Stimulated activated naive CD4-positive, alpha-beta T cell treated with Interleukin-2 at 50 U/mL for 16 hours (primary cell): ENCODE data around the gene TPSAB1.
A peak's percentile ranks its signal among the peaks of the same experiment; 100 is the strongest.
"Not testable (repeated sequence)": the region's sequence is repeated elsewhere in the genome, so short reads cannot be mapped to it uniquely, and the experiment has no call there.

Source experiments
- DNase-seq: peaks from one replicate; lab custom pipeline; 2025; lab: John Stamatoyannopoulos, UW

Gene TPSAB1

GRCh38 chr16:1265090-1265630 lies 24.7 kb downstream of the TPSAB1 start:
- DNase-seq, result no peak

DNA sequence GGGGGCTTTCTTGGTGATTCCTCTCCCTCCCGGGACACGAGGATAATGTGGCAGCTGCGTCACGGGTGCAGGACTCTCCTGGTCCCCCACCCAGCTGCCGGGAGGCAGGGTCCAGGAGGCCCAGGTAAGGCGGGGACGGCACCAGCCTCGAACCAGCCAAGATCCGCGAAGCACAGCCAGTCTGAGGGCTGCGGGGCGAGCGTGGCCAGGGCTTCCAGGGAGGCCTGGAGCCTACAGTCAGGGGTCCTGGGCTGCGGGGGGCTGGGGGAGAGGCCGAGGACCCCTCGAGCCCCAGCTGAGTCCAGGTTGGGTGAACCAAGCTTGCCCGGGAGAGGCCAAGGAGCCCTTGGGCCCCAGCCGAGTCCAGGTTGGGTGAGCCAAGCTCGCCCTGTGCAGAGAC lies 25.3 kb downstream of the TPSAB1 start:
- no peak for DNase-seq

DNA sequence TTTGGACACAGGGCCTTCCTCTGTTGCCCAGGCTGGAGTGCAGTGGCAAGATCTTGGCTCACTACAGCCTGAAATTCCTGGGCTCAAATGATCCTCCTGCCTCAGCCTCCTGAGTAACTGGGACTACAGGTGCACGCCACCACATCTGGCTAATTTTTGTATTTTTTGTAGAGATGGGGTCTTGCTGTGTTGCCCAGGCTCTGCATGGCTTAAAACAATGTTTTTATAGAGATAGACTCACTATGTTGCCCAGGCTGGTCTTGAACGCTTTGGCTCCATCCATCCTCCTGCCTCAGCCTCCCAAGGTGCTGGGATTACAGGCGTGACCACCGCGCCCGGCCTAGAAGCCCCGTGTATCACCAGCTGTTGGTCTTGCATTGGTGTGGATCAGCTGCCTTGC lies 28.9 kb downstream of the TPSAB1 start:
- DNase-seq, result not testable (repeated sequence)

GRCh38 chr16:1271380-1271723 lies 30.8 kb downstream of the TPSAB1 start:
- DNase-seq, result no peak

GRCh38 chr16:1271724-1272413 lies 31.4 kb downstream of the TPSAB1 start:
- peak; percentile 12 for DNase-seq

GRCh38 chr16:1272453-1273198 lies 32.1 kb downstream of the TPSAB1 start:
- no peak for DNase-seq

DNA sequence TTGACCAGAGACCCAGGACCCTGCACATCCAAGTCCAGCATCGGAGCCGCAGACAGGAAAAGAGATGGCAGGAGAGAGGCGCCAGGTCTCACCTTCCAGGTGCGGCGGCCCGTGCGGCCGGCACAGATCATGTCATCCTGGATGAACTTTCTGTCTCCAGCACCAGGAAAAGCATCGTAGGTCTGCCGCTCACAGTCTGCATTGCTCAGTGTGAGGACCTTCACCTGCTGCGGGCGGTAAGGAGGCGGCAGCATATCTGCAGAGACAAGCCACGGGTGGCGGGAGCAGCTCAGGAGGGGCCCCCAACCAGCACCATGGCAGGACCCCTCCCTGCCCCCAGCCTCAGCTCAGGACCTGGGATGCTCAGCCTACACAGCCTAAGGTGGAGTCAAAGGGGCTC lies 33.3 kb downstream of the TPSAB1 start:
- DNase-seq, result no peak

DNA sequence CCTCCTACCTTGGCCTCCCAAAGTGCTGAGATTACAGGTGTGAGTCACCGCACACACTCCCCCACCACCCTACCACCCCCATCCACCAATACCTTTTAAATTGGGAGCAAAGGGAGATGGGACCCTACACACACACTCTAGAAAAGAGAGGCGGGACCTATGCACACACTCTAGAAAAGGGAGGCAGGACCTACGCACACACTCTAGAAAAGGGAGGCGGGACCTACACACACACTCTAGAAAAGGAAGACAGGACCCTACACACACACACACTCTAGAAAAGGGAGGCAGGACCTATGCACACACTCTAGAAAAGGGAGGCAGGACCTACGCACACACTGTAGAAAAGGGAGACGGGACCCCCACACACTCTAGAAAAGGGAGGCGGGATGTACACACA lies 34.3 kb downstream of the TPSAB1 start:
- DNase-seq, result no peak

DNA sequence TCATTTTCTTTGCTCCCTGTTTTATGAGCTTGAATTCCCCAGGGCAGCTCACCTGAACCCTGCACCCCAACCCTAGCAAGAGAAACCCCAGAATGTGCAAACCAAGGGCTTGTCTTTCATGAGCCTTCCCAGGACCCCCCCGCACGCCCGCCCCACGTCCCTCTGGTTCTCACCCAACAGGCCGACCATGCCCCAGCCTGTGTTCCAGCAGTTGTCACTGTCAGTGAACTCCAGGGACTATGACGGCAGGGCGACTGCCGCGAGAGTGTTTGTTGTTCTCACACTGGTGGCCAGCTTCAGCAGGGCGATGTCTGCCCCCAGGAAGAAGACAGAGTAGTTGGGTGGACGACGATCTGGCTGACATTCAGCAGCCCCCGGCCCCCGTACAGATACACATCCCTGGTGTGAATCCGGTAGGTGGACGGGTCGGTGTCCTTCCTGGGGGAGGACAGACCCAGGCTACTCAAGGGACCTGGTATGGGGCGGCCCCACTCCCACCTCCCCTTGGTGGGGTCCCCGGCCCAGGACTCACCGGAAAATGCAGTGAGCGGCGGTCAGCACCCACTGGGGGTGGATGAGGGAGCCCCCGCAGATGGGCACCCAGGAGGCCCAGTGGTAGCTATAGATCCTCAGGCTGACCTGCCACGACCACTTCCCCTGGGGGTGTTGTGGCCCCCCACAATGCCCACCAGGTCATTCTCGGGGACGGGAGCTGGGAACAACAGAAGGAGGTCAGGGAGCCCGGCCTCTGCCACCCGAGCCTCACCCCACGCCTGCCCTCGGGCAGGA lies 35.5 kb downstream of the TPSAB1 start:
- DNase-seq, result no peak

DNA sequence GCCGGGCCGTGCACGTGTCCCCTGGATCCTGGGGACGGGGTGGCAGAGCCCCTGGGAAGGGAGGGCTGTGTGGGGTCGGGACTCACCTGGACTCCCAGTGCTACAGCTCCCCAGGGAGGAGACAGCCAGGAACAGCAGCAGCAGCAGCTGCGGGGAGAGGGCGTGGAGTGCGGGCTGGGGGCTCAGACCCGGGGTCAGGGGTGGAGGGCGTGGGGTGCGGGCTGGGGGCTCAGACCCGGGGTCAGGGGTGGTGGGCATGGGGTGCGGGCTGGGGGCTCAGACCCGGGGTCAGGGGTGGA lies 36.0 kb downstream of the TPSAB1 start:
- DNase-seq, result no peak

- no peak for DNase-seq
These were observed 36.7 kb downstream of the TPSAB1 start for GRCh38 chr16:1277151-1277598.

- DNase-seq, result no peak
These were observed 37.2 kb downstream of the TPSAB1 start for GRCh38 chr16:1277617-1278282.

DNA sequence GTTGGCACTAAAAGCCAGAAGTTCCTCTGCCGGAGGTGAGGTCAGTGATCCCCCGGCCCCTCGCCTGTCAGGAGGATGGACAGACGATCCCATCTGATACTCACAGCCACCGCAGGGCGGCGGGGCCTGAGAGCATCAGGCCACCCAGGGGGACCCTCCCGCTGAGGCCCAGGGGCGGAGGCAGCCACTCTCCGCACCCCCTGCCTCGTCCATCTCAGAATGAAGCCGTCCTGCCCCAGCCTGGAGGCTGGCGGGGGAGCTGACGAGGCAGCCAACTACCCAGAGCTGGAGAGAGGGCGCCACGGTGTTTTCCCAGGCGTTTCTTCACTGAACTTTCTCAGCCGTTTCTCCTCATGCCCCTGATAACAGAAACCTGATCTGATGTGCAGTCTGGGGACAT lies 38.0 kb downstream of the TPSAB1 start:
- no peak for DNase-seq

DNA sequence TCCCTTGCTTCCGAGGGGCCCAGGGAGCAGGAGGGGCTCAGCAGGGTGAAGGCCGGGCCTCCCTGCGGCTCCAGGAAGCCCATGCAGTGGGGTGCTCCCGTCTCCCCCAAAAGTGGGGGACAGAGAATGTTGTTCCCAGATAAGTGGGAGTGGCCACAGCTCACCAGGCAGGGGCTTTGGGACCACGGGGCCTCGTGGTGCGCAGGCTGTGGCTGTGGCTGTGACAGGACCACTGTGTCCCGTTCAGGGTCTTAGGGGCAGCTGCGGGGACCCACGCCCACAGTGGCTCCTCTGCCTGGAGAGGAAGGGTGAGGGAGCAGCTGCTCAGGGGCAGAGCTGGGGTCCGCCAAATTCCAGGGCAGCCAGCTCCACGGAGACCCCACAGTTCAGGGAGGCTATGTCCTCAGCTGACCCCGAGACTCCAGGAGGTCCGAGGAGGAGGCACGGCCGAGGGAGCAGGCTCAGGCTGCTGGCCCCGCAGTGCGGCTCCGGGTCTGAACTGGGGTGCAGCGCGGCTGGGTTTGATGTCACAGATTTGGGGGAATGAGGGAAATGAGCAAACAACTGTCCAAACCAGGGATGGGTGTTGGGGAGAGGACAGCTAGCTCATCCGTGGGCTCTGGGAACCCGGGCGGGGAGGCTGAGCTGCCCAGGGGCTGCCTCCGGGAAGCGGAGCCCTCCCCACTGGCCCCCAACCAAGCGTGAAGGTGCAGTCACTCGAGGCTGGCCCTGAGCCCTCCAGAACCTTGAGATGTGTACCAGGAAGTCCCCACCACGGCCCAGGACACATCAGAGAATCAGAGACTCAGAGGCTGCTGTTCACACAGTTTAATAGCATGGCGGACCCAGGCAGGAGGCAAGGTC lies 38.8 kb downstream of the TPSAB1 start:
- no peak for DNase-seq

DNA sequence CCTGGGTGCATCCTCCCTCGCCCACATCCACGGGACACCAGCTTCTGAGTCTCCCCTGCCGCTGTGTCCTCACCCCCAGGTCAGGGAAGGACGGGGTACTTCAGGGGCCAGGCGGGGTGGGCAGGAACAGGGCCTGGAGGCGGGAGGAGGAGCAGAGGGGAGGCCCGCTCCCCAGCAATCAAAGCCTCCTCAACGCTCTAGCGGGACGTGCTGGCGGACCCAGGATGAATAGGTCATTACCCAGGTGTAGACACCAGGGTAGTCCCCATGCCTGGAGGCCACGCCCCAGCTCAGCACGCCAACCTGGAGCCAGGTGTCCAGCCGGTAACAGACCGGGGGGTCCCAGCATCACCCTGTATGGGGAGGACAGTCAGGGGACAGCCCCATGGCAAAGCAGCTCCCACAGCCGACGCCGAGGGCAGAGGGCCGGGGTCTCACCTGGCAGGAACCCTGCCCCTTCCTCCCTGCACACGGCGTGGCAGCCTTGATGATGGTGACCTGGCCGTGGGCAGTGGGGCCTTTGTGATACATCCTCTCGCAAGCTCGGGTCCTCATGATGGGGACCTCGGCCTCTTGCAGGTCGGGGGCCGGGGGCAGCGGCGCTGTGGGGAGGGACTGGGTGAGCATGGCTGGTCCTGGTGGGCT lies 39.6 kb downstream of the TPSAB1 start:
- no peak for DNase-seq

GRCh38 chr16:1280783-1281182 lies 40.3 kb downstream of the TPSAB1 start:
- DNase-seq, result no peak

DNA sequence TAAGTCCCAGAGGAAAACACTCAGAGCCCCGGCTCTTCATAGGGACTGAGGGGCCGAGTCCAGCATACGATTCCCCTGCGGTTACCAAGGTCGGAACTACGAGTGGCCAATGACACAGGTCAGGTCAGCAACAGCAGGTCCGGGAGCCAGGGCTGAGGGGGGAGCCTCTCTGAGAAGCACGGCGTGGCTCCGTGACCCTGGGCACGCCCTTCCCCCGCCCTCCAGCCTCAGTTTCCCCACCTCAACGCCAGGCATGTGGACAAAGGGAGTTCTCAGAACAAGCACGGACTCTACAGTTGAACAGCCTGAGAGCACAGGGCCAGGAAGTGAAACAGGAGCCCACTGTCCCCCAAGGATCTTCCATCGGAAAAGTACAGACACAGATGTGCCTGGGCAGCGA lies 41.0 kb downstream of the TPSAB1 start:
- DNase-seq, result no peak

- DNase-seq, result no peak
These were observed 41.9 kb downstream of the TPSAB1 start for GRCh38 chr16:1282324-1282973.

DNA sequence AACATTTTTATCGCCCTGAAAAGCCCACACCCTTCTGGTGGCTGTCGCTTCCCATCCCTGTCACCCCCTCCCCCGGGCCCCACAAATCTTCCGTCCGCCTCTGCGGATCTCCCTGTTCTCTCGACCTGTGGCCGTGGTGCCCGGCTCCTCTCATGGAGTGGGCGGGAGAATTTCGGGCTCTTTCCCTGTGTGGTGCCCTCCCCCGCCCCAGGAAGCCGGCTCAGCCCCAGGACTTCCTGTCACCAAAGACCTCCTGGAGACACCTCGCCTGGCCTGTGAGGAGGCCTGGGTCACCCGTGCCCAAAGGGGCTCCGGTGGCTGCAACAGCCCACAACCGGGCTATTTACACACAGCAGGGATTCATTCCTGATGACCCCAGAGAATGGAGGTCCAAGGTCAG lies 42.8 kb downstream of the TPSAB1 start:
- no peak for DNase-seq

DNA sequence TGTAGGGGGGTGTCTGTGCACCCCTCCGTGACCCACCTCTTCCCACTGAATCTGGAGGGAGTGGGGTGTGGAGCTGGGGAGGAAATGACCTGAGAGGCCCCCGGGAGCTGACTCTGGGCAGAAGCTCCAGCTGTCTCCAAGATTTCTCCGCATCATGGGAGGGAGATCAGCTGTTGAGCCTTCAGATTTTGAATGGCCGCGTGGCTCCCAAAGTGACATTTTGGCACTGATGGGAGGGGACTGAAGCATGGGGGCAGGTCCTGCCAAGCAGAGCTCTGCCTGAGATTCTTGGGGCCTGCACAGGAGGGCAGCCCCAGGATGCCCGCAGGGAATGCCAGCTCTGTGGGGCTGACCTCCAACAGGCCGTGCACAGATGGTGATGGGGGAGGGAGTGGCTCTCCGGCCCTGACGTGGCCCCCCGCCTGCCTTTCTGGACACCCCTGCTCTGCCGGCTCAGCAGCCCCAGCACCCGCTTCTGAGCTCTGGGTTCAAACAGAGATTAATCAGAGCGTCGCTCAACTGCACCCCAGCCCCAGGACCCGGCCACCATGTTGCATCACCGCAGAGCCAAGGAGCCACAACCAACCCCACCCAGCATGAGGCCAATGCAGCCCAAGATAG lies 43.6 kb downstream of the TPSAB1 start:
- DNase-seq, result no peak
